Omental fat pad (tissue), 4 donors: ENCODE data around the gene CREB5. TPM values are rescaled to one million over a fixed set of nuclear protein-coding genes. Genes with fewer than 3 reads are reported as not detected.

ENCODE experiments used
- ATAC-seq: fragments of 150-250 bp; one replicate; pipeline ENCODE4 v1.9.1; 2016; ENCODE audit warnings: mild to moderate bottlenecking, moderate library complexity; ENCODE audit not compliant: low FRiP score
- DNase-seq: peaks from one replicate; pipeline ENCODE4 v3.0.0-alpha.2; 2019; ENCODE audit warnings: low spot score
- CTCF ChIP-seq, 3 donors: fragments of 450-650 bp; IDR thresholded peaks; one replicate each; pipeline ENCODE4 v1.5.1; 2016 to 2017; ENCODE audit warnings: antibody characterized with exemption in 3 of 3, mild to moderate bottlenecking in 3 of 3, moderate library complexity in 2 of 3
- total RNA-seq, 4 donors: library from RNA; depleted of rRNA; stranded (reverse); fragments of >200 nt; gene quantifications; one replicate each; pipeline ENCODE4 v1.1.0, GENCODE V29; 2016

Gene CREB5
- total RNA-seq, 4 donors from 2014 or later: 27.9 to 87.0 (median 42.9) TPM

- TF ChIP-seq CTCF (IDR thresholded peaks at IDR 0.05): no peak
- DNase-seq (no peak), ATAC-seq (no peak)
Observed at GRCh38 chr7:28613262-28613661, 200.9 kb downstream of the CREB5 start.

GRCh38 chr7:28615091-28615490 is 202.8 kb downstream of the CREB5 start:
- no peak for TF ChIP-seq CTCF (IDR thresholded peaks at IDR 0.05)
- ATAC-seq (no peak), DNase-seq (no peak)

GRCh38 chr7:28617308-28617880 is 205.1 kb downstream of the CREB5 start:
- no peak for TF ChIP-seq CTCF (IDR thresholded peaks at IDR 0.05)
- DNase-seq (no peak), ATAC-seq (no peak)

- ATAC-seq (no peak), DNase-seq (no peak)
- TF ChIP-seq CTCF (IDR thresholded peaks at IDR 0.05): no peak
Observed at GRCh38 chr7:28618383-28618782, 206.1 kb downstream of the CREB5 start.

GRCh38 chr7:28619256-28619655 is 206.9 kb downstream of the CREB5 start:
- no peak for TF ChIP-seq CTCF (IDR thresholded peaks at IDR 0.05)
- DNase-seq (no peak), ATAC-seq (no peak)

- no peak for TF ChIP-seq CTCF (IDR thresholded peaks at IDR 0.05)
- DNase-seq (no peak), ATAC-seq (no peak)
Observed at GRCh38 chr7:28621369-28621841, 209.1 kb downstream of the CREB5 start.

GRCh38 chr7:28623105-28623730 is 210.9 kb downstream of the CREB5 start:
- no peak for DNase-seq
- no peak for ATAC-seq
- no peak for TF ChIP-seq CTCF (IDR thresholded peaks at IDR 0.05)
